Memory B cell (primary cell): ENCODE measurements around the gene CCDC110.

Experiments
- ATAC-seq: fragments of 150-1000 bp; cut with Tn5 transposase; 2 replicates; pipeline ENCODE4 v1.10.0; 2021; ENCODE audit warnings: low read depth, mild to moderate bottlenecking, moderate library complexity
- DNase-seq, 2 donors: peaks; one replicate each; pipeline ENCODE4 v3.0.0; 2022; ENCODE audit warnings: low spot score in 2 of 2
- H3K27ac Mint-ChIP-seq: one replicate; pipeline ENCODE4 v1.8.0; 2022; ENCODE audit warnings: mild to moderate bottlenecking, moderate library complexity, mixed read lengths
- H3K27me3 Mint-ChIP-seq: one replicate; pipeline ENCODE4 v1.8.0; 2022; ENCODE audit warnings: mixed read lengths
- H3K36me3 Mint-ChIP-seq: one replicate; pipeline ENCODE4 v1.8.0; 2022; ENCODE audit warnings: mild to moderate bottlenecking, mixed read lengths
- H3K4me1 Mint-ChIP-seq: one replicate; pipeline ENCODE4 v1.8.0; 2022; ENCODE audit warnings: mixed read lengths
- H3K4me3 Mint-ChIP-seq: one replicate; pipeline ENCODE4 v1.8.0; 2022; ENCODE audit warnings: mild to moderate bottlenecking, moderate library complexity, mixed read lengths
- H3K9me3 Mint-ChIP-seq: one replicate; pipeline ENCODE4 v1.8.0; 2022; ENCODE audit warnings: mixed read lengths

Gene CCDC110

GRCh38 chr4:185465707-185466106, 5.8 kb downstream of the CCDC110 start:
- Mint-ChIP-seq H3K27ac (no peak overlapping the region), H3K27me3 (peaks cover 3% of the 10 kb centered on the region), H3K4me3 (no peak overlapping the region), H3K9me3 (no peaks in the 10 kb centered on the region), H3K4me1 (peaks cover 11% of the 10 kb centered on the region), H3K36me3 (no peaks in the 10 kb centered on the region)
- DNase-seq (no peak), ATAC-seq (no peak)

GRCh38 chr4:185464887-185465286, 6.6 kb downstream of the CCDC110 start:
- ATAC-seq (no peak), DNase-seq (no peak)
- Mint-ChIP-seq H3K9me3 (no peaks in the 10 kb centered on the region), H3K4me1 (peaks cover 6% of the 10 kb centered on the region), H3K27ac (no peak overlapping the region), H3K36me3 (no peaks in the 10 kb centered on the region), H3K27me3 (peaks cover 5% of the 10 kb centered on the region), H3K4me3 (no peak overlapping the region)

- ATAC-seq (no peak), DNase-seq (no peak)
- Mint-ChIP-seq H3K27ac (no peak overlapping the region), H3K36me3 (no peaks in the 10 kb centered on the region), H3K4me1 (no peaks in the 10 kb centered on the region), H3K27me3 (peaks cover 5% of the 10 kb centered on the region), H3K9me3 (no peaks in the 10 kb centered on the region), H3K4me3 (no peak overlapping the region)
Observed at GRCh38 chr4:185464183-185464582, 7.3 kb downstream of the CCDC110 start.

- no peaks in the 10 kb centered on the region for H3K4me1 Mint-ChIP-seq
- no peaks in the 10 kb centered on the region for H3K36me3 Mint-ChIP-seq
- peaks cover 5% of the 10 kb centered on the region for H3K27me3 Mint-ChIP-seq
- H3K9me3 Mint-ChIP-seq = no peaks in the 10 kb centered on the region
- H3K4me3 Mint-ChIP-seq = no peak overlapping the region
- no peak overlapping the region for H3K27ac Mint-ChIP-seq
- DNase-seq (no peak), ATAC-seq (no peak)
Observed at GRCh38 chr4:185463541-185463940, 8.0 kb downstream of the CCDC110 start.

GRCh38 chr4:185461565-185461964, 10.0 kb downstream of the CCDC110 start:
- no peak overlapping the region for H3K27ac Mint-ChIP-seq
- no peaks in the 10 kb centered on the region for H3K4me1 Mint-ChIP-seq
- no peak for ATAC-seq
- no peak for DNase-seq
- no peak overlapping the region for H3K4me3 Mint-ChIP-seq
- no peaks in the 10 kb centered on the region for H3K9me3 Mint-ChIP-seq
- peaks cover 5% of the 10 kb centered on the region for H3K27me3 Mint-ChIP-seq
- no peaks in the 10 kb centered on the region for H3K36me3 Mint-ChIP-seq

GRCh38 chr4:185457136-185457535, 14.4 kb downstream of the CCDC110 start:
- H3K9me3 Mint-ChIP-seq = no peaks in the 10 kb centered on the region
- ATAC-seq = no peak
- DNase-seq = no peak
- no peak overlapping the region for H3K4me3 Mint-ChIP-seq
- peaks cover 6% of the 10 kb centered on the region for H3K27me3 Mint-ChIP-seq
- H3K36me3 Mint-ChIP-seq = no peaks in the 10 kb centered on the region
- H3K27ac Mint-ChIP-seq = no peak overlapping the region
- no peaks in the 10 kb centered on the region for H3K4me1 Mint-ChIP-seq

- no peaks in the 10 kb centered on the region for H3K9me3 Mint-ChIP-seq
- H3K27me3 Mint-ChIP-seq = peaks cover 3% of the 10 kb centered on the region
- no peaks in the 10 kb centered on the region for H3K36me3 Mint-ChIP-seq
- no peak overlapping the region for H3K4me3 Mint-ChIP-seq
- no peak overlapping the region for H3K27ac Mint-ChIP-seq
- no peak for DNase-seq
- no peak for ATAC-seq
- no peaks in the 10 kb centered on the region for H3K4me1 Mint-ChIP-seq
Observed at GRCh38 chr4:185456131-185456530, 15.4 kb downstream of the CCDC110 start.

GRCh38 chr4:185445209-185445608, 26.3 kb downstream of the CCDC110 start:
- DNase-seq = no peak
- H3K4me3 Mint-ChIP-seq = no peak overlapping the region
- H3K4me1 Mint-ChIP-seq = no peaks in the 10 kb centered on the region
- H3K9me3 Mint-ChIP-seq = no peaks in the 10 kb centered on the region
- ATAC-seq = no peak
- H3K36me3 Mint-ChIP-seq = no peaks in the 10 kb centered on the region
- H3K27ac Mint-ChIP-seq = no peak overlapping the region
- H3K27me3 Mint-ChIP-seq = peaks cover 6% of the 10 kb centered on the region

GRCh38 chr4:185441479-185441878, 30.1 kb downstream of the CCDC110 start:
- Mint-ChIP-seq H3K27me3 (peaks cover 4% of the 10 kb centered on the region), H3K27ac (no peak overlapping the region), H3K4me3 (no peak overlapping the region), H3K36me3 (no peaks in the 10 kb centered on the region), H3K4me1 (no peaks in the 10 kb centered on the region), H3K9me3 (no peaks in the 10 kb centered on the region)
- no peak for DNase-seq
- ATAC-seq = no peak

GRCh38 chr4:185437809-185438208, 33.7 kb downstream of the CCDC110 start:
- DNase-seq (no peak), ATAC-seq (no peak)
- Mint-ChIP-seq H3K4me1 (no peaks in the 10 kb centered on the region), H3K4me3 (no peak overlapping the region), H3K36me3 (no peaks in the 10 kb centered on the region), H3K27me3 (peaks cover under 1% of the 10 kb centered on the region), H3K9me3 (no peaks in the 10 kb centered on the region), H3K27ac (no peak overlapping the region)

- Mint-ChIP-seq H3K9me3 (no peaks in the 10 kb centered on the region), H3K4me3 (no peak overlapping the region), H3K36me3 (no peaks in the 10 kb centered on the region), H3K27me3 (peaks cover 1% of the 10 kb centered on the region), H3K4me1 (no peaks in the 10 kb centered on the region), H3K27ac (no peak overlapping the region)
- DNase-seq (no peak), ATAC-seq (no peak)
Observed at GRCh38 chr4:185435466-185435865, 36.1 kb downstream of the CCDC110 start.

GRCh38 chr4:185429660-185430059, 41.9 kb downstream of the CCDC110 start:
- DNase-seq = no peak

GRCh38 chr4:185426960-185427688, 44.4 kb downstream of the CCDC110 start:
- no peak for ATAC-seq

More at GRCh38 chr4:185429660-185430059, 41.9 kb downstream of the CCDC110 start:
- Mint-ChIP-seq H3K27me3 (peaks cover 4% of the 10 kb centered on the region), H3K4me3 (no peak overlapping the region), H3K9me3 (no peaks in the 10 kb centered on the region), H3K36me3 (no peaks in the 10 kb centered on the region), H3K27ac (no peak overlapping the region), H3K4me1 (peaks cover 9% of the 10 kb centered on the region)
- no peak for ATAC-seq

GRCh38 chr4:185425647-185426352, 45.7 kb downstream of the CCDC110 start, which contains the start of gene UFSP2:
Gene UFSP2, minus strand, starts transcription at chr4:185425964. Its CDS starts 96 bp downstream, at chr4:185425868.
- DNase-seq (peak; percentile 91 to 98), ATAC-seq (peak; percentile 84)
- H3K4me1 Mint-ChIP-seq = peaks cover 20% of the 10 kb centered on the region
- H3K4me3 Mint-ChIP-seq = peak within 1 kb of the TSS; percentile 86
- H3K27ac Mint-ChIP-seq = peak within 1 kb of the TSS; percentile 96
- H3K27me3 Mint-ChIP-seq = peaks cover 3% of the 10 kb centered on the region
- no peaks in the 10 kb centered on the region for H3K9me3 Mint-ChIP-seq
- peaks cover 8% of the 10 kb centered on the region for H3K36me3 Mint-ChIP-seq

More at GRCh38 chr4:185426960-185427688, 44.4 kb downstream of the CCDC110 start:
- no peak for DNase-seq
- Mint-ChIP-seq H3K36me3 (peaks cover under 1% of the 10 kb centered on the region), H3K27ac (peak overlapping the region; percentile 96), H3K4me1 (peaks cover 14% of the 10 kb centered on the region), H3K9me3 (no peaks in the 10 kb centered on the region), H3K27me3 (peaks cover 4% of the 10 kb centered on the region), H3K4me3 (no peak overlapping the region)
